ENCODE data around the gene HLA-DQA1. TPM values are rescaled to one million over a fixed set of nuclear protein-coding genes. Genes with fewer than 3 reads are reported as not detected.
"Not testable (repeated sequence)": the region's sequence is repeated elsewhere in the genome, so short reads cannot be mapped to it uniquely, and the experiment has no call there.

Gene HLA-DQA1
- total and polyA plus RNA-seq, 2 donors, result 16.0 to 41.8 TPM

DNA sequence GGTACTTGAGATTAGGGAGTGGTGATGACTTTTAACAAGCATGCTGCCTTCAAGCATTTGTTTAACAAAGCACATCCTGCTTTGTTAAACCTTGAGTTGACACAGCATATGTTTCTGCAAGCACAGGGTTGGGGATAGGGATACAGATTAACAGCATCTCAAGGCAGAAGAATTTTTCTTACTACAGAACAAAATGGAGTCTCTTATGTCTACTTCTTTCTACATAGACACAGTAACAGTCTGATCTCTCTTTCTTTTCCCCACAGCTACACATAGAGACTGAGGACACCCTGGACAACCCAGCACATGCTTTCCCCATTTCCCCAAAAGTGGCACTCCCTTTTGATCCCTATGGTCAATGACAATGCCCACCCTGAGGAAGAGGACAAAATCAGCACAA is 20.6 kb downstream of the HLA-DQA1 start:
- H3K36me3 ChIP-seq (ENCODE audit: insufficient read depth); H3K27ac ChIP-seq (ENCODE audit: low read depth); DNase-seq (ENCODE audit: extremely low spot score): not testable (repeated sequence)

GRCh38 chr6:32658268-32658897 is 21.2 kb downstream of the HLA-DQA1 start:
- H3K4me1 ChIP-seq (ENCODE audit: insufficient read depth), result no peaks in the 10 kb centered on the region
- H3K27ac ChIP-seq (ENCODE audit: low read depth), result no peak overlapping the region
- WGBS, result 49% methylated on average over 6 of the region's 6 CpGs
- no peak for DNase-seq (ENCODE audit: extremely low spot score)
- H3K4me3 ChIP-seq (ENCODE audit: low read depth, low read length), result no peak overlapping the region
- H3K36me3 ChIP-seq (ENCODE audit: insufficient read depth), result no peaks in the 10 kb centered on the region

More for the DNA sequence above, 20.6 kb downstream of the HLA-DQA1 start:
- not testable (repeated sequence) for H3K4me1 ChIP-seq (ENCODE audit: insufficient read depth); H3K4me3 ChIP-seq (ENCODE audit: low read depth, low read length)

DNA sequence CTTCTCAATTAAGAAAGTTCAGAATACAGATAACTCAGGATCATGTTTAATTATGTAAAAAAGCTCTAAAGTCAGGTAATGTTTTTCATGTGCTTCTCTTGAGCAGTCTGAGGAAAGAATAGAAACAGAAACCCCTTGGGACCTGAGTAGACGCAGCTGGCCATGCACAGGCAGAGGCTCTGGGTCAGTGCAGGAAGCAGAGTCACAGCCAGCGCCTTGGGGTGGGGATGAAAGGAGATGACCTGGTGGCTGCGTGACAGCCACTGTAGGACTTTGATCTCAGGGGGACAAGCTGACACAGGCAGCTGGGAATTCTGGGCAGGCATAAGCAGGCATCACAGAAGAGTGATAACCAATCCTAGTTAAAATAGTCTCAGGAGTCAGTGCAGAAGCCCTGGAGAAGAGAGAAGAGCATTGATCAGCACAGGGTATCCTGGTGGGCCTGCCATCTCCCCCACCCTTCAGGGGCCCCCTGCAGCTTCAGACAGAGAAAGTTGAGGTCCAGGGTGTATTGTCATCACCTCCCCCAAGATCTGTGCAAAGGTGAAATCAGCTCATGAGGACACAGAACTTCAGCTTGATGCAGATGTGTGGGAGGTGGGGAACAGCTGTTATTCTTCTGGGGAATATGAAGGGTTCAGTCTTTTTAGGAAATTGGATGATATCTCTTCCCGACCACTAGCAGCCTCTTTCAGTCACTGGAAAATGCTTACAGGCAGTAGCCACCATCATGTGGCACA is 22.8 kb downstream of the HLA-DQA1 start:
- Histone ChIP-seq H3K4me3 (ENCODE audit: low read depth, low read length) (no peak overlapping the region), H3K27ac (ENCODE audit: low read depth) (no peak overlapping the region), H3K4me1 (ENCODE audit: insufficient read depth) (no peaks in the 10 kb centered on the region), H3K36me3 (ENCODE audit: insufficient read depth) (no peaks in the 10 kb centered on the region)
- 44% methylated on average over 4 of the region's 4 CpGs for WGBS
- no peak for DNase-seq (ENCODE audit: extremely low spot score)

- 72% methylated on average over 7 of the region's 7 CpGs for WGBS
- DNase-seq (ENCODE audit: extremely low spot score), result no peak
- no peaks in the 10 kb centered on the region for H3K4me1 ChIP-seq (ENCODE audit: insufficient read depth)
- no peak overlapping the region for H3K27ac ChIP-seq (ENCODE audit: low read depth)
- no peak overlapping the region for H3K4me3 ChIP-seq (ENCODE audit: low read depth, low read length)
- no peaks in the 10 kb centered on the region for H3K36me3 ChIP-seq (ENCODE audit: insufficient read depth)
These were observed 24.9 kb downstream of the HLA-DQA1 start for GRCh38 chr6:32662099-32662498.

GRCh38 chr6:32662836-32663235 is 25.6 kb downstream of the HLA-DQA1 start:
- no peak overlapping the region for H3K4me3 ChIP-seq (ENCODE audit: low read depth, low read length)
- DNase-seq (ENCODE audit: extremely low spot score), result no peak
- 76% methylated on average over 5 of the region's 5 CpGs for WGBS

DNA sequence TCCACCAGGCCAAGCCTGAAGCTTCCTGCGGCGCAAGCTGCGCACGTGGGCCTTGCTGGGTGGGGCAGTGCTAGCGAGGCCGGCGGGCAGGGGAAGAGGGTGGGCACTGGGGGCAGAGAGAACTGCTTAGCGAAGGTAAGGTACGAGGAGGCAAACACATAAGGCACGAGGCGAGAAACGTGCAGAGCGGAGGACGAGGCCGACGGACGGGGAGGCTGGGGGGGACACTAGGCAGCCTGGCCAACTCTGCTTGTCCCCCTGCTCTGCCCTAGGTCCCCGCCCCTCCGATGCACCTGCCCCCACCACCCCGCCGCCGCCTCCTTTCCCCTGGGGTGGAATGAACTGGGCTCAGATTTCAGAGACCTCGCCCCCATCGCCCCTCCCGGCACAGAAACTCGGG is 27.1 kb downstream of the HLA-DQA1 start:
- no peak overlapping the region for H3K27ac ChIP-seq (ENCODE audit: low read depth)
- DNase-seq (ENCODE audit: extremely low spot score), result no peak
- WGBS, result 25% methylated on average over 26 of the region's 26 CpGs
- no peak overlapping the region for H3K4me3 ChIP-seq (ENCODE audit: low read depth, low read length)
- H3K36me3 ChIP-seq (ENCODE audit: insufficient read depth), result no peaks in the 10 kb centered on the region
- H3K4me1 ChIP-seq (ENCODE audit: insufficient read depth), result no peaks in the 10 kb centered on the region

More at GRCh38 chr6:32662836-32663235, 25.6 kb downstream of the HLA-DQA1 start:
- Histone ChIP-seq H3K27ac (ENCODE audit: low read depth) (no peak overlapping the region), H3K4me1 (ENCODE audit: insufficient read depth) (no peaks in the 10 kb centered on the region), H3K36me3 (ENCODE audit: insufficient read depth) (no peaks in the 10 kb centered on the region)

DNA sequence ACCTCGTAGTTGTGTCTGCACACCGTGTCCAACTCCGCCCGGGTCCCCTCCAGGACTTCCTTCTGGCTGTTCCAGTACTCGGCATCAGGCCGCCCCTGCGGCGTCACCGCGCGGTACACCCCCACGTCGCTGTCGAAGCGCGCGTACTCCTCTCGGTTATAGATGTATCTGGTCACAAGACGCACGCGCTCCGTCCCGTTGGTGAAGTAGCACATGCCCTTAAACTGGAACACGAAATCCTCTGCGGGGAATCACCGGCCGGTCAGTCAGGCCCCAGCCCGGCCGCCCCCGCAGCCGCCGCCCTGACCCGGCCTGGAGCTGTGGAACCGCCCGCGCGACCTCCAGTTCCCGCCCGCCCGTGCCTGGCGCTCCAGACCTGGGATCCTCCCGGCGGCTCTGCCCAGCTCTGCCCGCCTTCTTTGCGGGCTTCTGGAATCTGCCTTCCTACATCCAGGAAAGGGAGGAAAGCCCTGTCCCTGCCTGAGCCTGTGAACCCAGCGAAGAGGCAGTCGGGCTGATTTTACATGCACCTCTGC is 27.7 kb downstream of the HLA-DQA1 start:
- Histone ChIP-seq H3K36me3 (ENCODE audit: insufficient read depth) (no peaks in the 10 kb centered on the region), H3K4me1 (ENCODE audit: insufficient read depth) (no peaks in the 10 kb centered on the region), H3K4me3 (ENCODE audit: low read depth, low read length) (no peak overlapping the region), H3K27ac (ENCODE audit: low read depth) (no peak overlapping the region)
- DNase-seq (ENCODE audit: extremely low spot score), result no peak
- 1% methylated on average over 47 of the region's 47 CpGs for WGBS

GRCh38 chr6:32665661-32666060 is 28.5 kb downstream of the HLA-DQA1 start:
- no peak overlapping the region for H3K27ac ChIP-seq (ENCODE audit: low read depth)
- WGBS, result 23% methylated on average over 3 of the region's 3 CpGs

DNA sequence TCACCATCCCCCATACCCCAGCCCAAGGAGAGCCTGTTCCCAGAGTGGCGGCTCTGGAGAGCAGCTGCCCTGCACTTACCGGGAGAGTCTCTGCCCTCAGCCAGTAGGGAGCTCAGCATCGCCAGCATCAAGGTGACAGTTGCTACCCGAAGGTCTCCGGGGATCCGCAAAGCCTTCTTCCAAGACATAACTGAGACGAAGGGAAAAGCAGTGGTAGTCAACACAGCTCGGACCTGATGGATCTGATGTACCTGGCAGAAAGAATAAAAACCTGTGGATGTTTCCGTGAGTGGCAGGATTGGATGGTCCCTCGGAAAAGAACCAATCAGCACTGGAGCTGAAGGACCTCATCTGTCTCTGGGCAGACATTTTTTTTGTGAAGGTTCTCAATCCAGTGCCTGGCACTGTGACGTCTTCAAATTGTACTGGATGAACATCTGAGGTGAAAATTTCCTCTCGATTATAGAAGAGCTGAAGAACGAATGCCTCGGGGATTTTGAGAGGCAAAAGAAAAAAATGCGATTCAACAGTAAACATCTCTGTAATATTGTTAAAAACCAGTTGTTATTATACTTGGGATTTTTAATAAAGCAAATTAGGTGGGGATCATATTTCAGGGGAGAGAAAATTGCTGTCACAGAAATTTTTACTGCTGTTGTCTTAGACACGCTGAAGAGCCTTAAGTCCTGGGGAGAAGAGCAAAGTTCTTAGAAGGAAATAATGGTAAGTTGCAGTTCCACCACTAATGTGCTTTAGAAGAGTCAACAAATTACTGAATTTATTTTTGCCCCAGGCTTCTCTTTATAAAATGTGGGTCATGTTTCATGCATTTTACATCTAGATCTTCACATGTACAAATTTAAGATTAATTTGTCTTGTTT is 29.5 kb downstream of the HLA-DQA1 start, which contains the start of gene HLA-DQB1:
TSS of gene HLA-DQB1 (minus strand) at position 238 of the 881 bp plus-strand sequence. CDS start at position 188, 50 bp downstream.
- Histone ChIP-seq H3K27ac (ENCODE audit: low read depth) (peak within 1 kb of the TSS; percentile 23), H3K4me1 (ENCODE audit: insufficient read depth) (no peaks in the 10 kb centered on the region), H3K36me3 (ENCODE audit: insufficient read depth) (no peaks in the 10 kb centered on the region), H3K4me3 (ENCODE audit: low read depth, low read length) (peak within 1 kb of the TSS; percentile 8)
- 22% methylated on average over 16 of the region's 16 CpGs for WGBS
- peak; percentile 13 for DNase-seq (ENCODE audit: extremely low spot score)

More at GRCh38 chr6:32665661-32666060, 28.5 kb downstream of the HLA-DQA1 start:
- peak overlapping the region; percentile 8 for H3K4me3 ChIP-seq (ENCODE audit: low read depth, low read length)
- H3K36me3 ChIP-seq (ENCODE audit: insufficient read depth), result no peaks in the 10 kb centered on the region
- no peak for DNase-seq (ENCODE audit: extremely low spot score)
- H3K4me1 ChIP-seq (ENCODE audit: insufficient read depth), result no peaks in the 10 kb centered on the region

DNA sequence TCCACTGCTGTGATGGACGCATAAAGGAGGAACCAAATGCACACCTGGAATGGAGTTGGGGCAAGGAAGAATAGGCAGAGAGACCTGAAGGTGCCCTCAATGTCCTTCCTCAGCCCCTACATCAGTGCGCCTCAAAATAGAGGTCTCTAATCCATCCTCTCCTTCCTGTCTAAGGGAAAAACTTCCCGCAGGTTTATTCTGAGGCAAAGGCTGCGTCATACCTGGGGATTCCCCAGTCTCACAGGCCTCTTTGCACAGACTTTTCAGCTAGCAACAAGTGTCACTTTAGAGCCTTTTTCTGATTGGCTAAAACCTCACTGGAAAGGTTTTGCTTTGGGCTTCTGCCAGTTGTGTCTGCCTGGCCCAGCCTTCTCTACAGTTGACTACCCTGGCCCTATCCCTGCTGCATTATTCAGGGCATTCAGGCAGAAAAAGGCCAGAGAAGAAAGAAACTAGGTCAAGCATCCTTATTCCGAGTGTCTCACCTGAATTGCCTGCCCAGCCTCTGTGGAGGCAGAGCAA is 31.1 kb downstream of the HLA-DQA1 start:
- 56% methylated on average over 5 of the region's 5 CpGs for WGBS
- Histone ChIP-seq H3K36me3 (ENCODE audit: insufficient read depth) (no peaks in the 10 kb centered on the region), H3K27ac (ENCODE audit: low read depth) (no peak overlapping the region), H3K4me3 (ENCODE audit: low read depth, low read length) (no peak overlapping the region), H3K4me1 (ENCODE audit: insufficient read depth) (no peaks in the 10 kb centered on the region)
- no peak for DNase-seq (ENCODE audit: extremely low spot score)

DNA sequence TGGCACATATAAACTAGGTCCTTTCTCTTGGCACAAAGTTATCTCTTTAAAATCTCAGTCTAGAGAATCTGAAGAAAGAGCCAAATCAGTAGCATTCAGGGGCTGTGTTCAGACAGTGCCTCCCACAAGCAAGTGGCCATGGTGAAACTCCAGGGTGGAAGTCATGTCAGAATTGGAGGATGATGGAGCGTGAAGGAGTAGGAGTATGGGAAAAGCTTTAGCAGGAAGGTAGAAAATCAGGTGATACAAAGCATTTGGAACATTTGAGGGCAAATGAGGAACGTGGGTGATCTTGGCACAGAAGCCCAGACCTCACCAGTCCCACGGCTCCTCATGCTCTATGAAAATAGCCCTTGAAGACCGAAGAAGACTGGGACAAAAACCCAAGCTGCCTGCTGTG is 32.0 kb downstream of the HLA-DQA1 start:
- H3K4me1 ChIP-seq (ENCODE audit: insufficient read depth), result no peaks in the 10 kb centered on the region
- DNase-seq (ENCODE audit: extremely low spot score), result no peak
- no peak overlapping the region for H3K4me3 ChIP-seq (ENCODE audit: low read depth, low read length)
- no peak overlapping the region for H3K27ac ChIP-seq (ENCODE audit: low read depth)
- 82% methylated on average over 4 of the region's 4 CpGs for WGBS
- H3K36me3 ChIP-seq (ENCODE audit: insufficient read depth), result no peaks in the 10 kb centered on the region

DNA sequence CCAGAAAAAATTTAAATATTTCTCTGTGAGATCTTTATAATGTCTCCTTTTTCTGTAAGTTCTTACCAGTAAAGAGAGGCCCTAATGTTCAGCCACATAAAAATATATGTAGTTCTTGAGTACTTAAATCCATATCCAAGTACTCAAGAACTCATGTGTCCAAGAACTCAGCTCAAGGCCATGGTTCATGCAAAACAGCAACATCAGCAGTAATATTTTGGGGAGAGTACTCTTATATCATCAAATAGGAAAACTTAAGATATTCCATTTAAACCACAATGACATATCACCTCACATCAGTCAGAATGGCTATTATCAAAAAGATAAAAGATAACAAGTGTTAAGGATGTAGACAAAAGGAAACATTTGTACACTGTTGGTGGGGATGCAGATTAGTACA is 32.7 kb downstream of the HLA-DQA1 start:
- H3K4me1 ChIP-seq (ENCODE audit: insufficient read depth), result no peaks in the 10 kb centered on the region
- DNase-seq (ENCODE audit: extremely low spot score), result no peak

DNA sequence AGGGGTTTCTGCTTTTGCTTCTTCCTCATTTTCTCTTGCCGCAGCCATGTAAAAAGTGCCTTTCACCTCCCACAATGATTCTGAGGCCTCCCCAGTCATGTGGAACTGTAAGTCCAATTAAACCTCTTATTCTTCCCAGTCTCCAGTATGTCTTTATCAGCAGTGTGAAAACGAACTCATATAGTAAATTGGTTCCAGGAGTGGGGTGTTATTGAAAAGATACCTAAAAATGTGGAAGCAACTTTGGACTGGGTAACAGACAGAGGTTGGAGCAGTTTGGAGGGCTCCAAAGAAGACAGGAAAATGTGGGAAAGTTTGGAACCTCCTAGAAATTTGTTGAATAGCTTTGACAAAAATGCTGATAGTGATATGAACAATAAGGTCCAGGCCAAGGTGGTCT is 34.7 kb downstream of the HLA-DQA1 start:
- DNase-seq (ENCODE audit: extremely low spot score); H3K4me1 ChIP-seq (ENCODE audit: insufficient read depth); H3K4me3 ChIP-seq (ENCODE audit: low read depth, low read length); H3K27ac ChIP-seq (ENCODE audit: low read depth); H3K36me3 ChIP-seq (ENCODE audit: insufficient read depth): not testable (repeated sequence)
- 56% methylated on average over 2 of the region's 2 CpGs for WGBS

More for the DNA sequence above, 32.7 kb downstream of the HLA-DQA1 start:
- H3K4me3 ChIP-seq (ENCODE audit: low read depth, low read length), result no peak overlapping the region
- no peaks in the 10 kb centered on the region for H3K36me3 ChIP-seq (ENCODE audit: insufficient read depth)
- no peak overlapping the region for H3K27ac ChIP-seq (ENCODE audit: low read depth)

Data from urinary bladder (tissue), 4 donors.